Hepatocyte (in vitro differentiated cells): ENCODE results near the gene PPP1R3G. TPM values are rescaled to one million over a fixed set of nuclear protein-coding genes. Genes with fewer than 3 reads are reported as not detected.

Experiments used
- DNase-seq: peaks from one replicate; pipeline ENCODE4 v3.0.0-alpha.2; 2016; ENCODE audit warnings: low spot score
- H2AFZ ChIP-seq: fragments of 200-600 bp; sonication (generic); 2 replicates; pipeline ENCODE4 v1.6.0; 2016; ENCODE audit warnings: antibody characterized with exemption, mild to moderate bottlenecking
- H3K27ac ChIP-seq: fragments of 200-600 bp; sonication (generic); 2 replicates; pipeline ENCODE4 v1.5.1; 2016; ENCODE audit warnings: mild to moderate bottlenecking
- H3K27me3 ChIP-seq: fragments of 200-600 bp; sonication (generic); 2 replicates; pipeline ENCODE4 v1.6.1; 2016
- H3K36me3 ChIP-seq: fragments of 200-600 bp; sonication (generic); replicated peaks from 2 replicates; pipeline ENCODE4 v1.5.1; 2016; ENCODE audit warnings: low read depth; ENCODE audit not compliant: insufficient read depth
- H3K4me1 ChIP-seq: fragments of 200-600 bp; sonication (generic); 2 replicates; pipeline ENCODE4 v1.5.1; 2016; ENCODE audit warnings: mild to moderate bottlenecking, moderate library complexity; ENCODE audit not compliant: insufficient read depth
- H3K4me2 ChIP-seq: fragments of 200-600 bp; sonication (generic); 2 replicates; pipeline ENCODE4 v1.6.0; 2016
- H3K4me3 ChIP-seq: fragments of 200-600 bp; sonication (generic); 2 replicates; pipeline ENCODE4 v1.5.1; 2016; ENCODE audit warnings: mild to moderate bottlenecking
- H3K79me2 ChIP-seq: fragments of 200-600 bp; sonication (generic); 2 replicates; pipeline ENCODE4 v1.6.0; 2017; ENCODE audit warnings: mild to moderate bottlenecking
- H3K9me2 ChIP-seq: fragments of 200-600 bp; sonication (generic); replicated peaks from 2 replicates; pipeline ENCODE4 v1.6.0; 2017; ENCODE audit warnings: mild to moderate bottlenecking; ENCODE audit not compliant: insufficient read depth
- H3K9me3 ChIP-seq: fragments of 200-600 bp; sonication (generic); 2 replicates; pipeline ENCODE4 v1.5.1; 2016; ENCODE audit warnings: low read depth, mild to moderate bottlenecking
- H4K20me1 ChIP-seq: fragments of 200-600 bp; sonication (generic); 2 replicates; pipeline ENCODE4 v1.6.0; 2016; ENCODE audit warnings: mild to moderate bottlenecking; ENCODE audit not compliant: insufficient read depth, poor library complexity, severe bottlenecking
- EZH2 ChIP-seq: fragments of 200-600 bp; sonication (generic); IDR thresholded peaks from 2 replicates; pipeline ENCODE4 v1.6.1; 2016; ENCODE audit warnings: antibody characterized with exemption, mild to moderate bottlenecking, borderline replicate concordance
- EZH2phosphoT487 ChIP-seq: fragments of 200-600 bp; sonication (generic); IDR thresholded peaks from one replicate; pipeline ENCODE4 v1.6.1; 2018; ENCODE audit warnings: antibody characterized with exemption, mild to moderate bottlenecking, low read depth, moderate library complexity; ENCODE audit not compliant: unreplicated experiment, severe bottlenecking
- WGBS: methylation state at CpG from one replicate; pipeline ENCODE4 v1.1.6; 2016; ENCODE audit warnings: low lambda C conversion rate; ENCODE audit errors: missing lambda C conversion rate; 5-methylcytosine and 5-hydroxymethylcytosine counted together
- polyA plus RNA-seq: library from polyadenylated mRNA; unstranded; fragments of >200 nt; fragmentation: Nextera tagmentation; extraction: Ambion mirVana; gene quantifications from 2 replicates; pipeline ENCODE4 v1.2.1, GENCODE V29; 2016
- total RNA-seq: library from RNA; depleted of rRNA; stranded (reverse); fragments of >200 nt; gene quantifications from 2 replicates; pipeline ENCODE4 v1.2.3, GENCODE V29; 2014
- TF ChIP-seq, protein P1 (sequence below): fragments of 200-600 bp; sonication (generic); IDR thresholded peaks from 2 replicates; pipeline ENCODE4 v1.5.1; 2016; ENCODE audit warnings: antibody characterized with exemption, mild to moderate bottlenecking; ENCODE audit not compliant: poor library complexity

The PPP1R3G gene
- total and polyA plus RNA-seq, 2 experiments from 2014 or later: 0.47 to 0.82 TPM

DNA sequence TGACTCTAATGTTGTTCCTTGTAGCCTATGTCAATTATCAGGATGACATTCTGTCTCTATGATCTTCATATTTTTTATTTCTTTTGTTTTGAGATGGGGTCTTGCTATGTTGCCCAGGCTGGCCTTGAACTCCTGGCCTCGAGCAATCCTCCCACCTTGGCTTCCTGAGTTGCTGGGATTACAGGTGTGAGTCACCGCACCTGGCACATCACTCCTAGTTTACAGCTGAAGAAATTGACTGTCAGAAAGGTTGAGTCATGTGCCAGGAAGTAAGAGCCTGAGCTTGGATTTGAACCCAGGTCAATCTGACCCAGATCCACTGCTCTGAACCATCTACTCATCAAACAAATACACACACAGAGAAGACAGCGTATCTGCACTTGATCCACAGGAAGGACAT is 14.4 kb downstream of the PPP1R3G start:
- Histone ChIP-seq H3K4me2 (no peak overlapping the region), H3K79me2 (no peaks in the 10 kb centered on the region), H3K27ac (no peak overlapping the region), H3K9me3 (no peaks in the 10 kb centered on the region), H3K36me3 (no peaks in the 10 kb centered on the region), H2AFZ (no peak overlapping the region), H4K20me1 (no peaks in the 10 kb centered on the region), H3K4me1 (no peaks in the 10 kb centered on the region), H3K4me3 (no peak overlapping the region), H3K27me3 (no peaks in the 10 kb centered on the region), H3K9me2 (no peaks in the 10 kb centered on the region)
- TF ChIP-seq EZH2 (no peak), EZH2phosphoT487 (no peak)
- TF ChIP-seq, protein P1, sequence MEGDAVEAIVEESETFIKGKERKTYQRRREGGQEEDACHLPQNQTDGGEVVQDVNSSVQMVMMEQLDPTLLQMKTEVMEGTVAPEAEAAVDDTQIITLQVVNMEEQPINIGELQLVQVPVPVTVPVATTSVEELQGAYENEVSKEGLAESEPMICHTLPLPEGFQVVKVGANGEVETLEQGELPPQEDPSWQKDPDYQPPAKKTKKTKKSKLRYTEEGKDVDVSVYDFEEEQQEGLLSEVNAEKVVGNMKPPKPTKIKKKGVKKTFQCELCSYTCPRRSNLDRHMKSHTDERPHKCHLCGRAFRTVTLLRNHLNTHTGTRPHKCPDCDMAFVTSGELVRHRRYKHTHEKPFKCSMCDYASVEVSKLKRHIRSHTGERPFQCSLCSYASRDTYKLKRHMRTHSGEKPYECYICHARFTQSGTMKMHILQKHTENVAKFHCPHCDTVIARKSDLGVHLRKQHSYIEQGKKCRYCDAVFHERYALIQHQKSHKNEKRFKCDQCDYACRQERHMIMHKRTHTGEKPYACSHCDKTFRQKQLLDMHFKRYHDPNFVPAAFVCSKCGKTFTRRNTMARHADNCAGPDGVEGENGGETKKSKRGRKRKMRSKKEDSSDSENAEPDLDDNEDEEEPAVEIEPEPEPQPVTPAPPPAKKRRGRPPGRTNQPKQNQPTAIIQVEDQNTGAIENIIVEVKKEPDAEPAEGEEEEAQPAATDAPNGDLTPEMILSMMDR: no peak
- WGBS: 97% methylated on average over 3 of the region's 3 CpGs
- no peak for DNase-seq

DNA sequence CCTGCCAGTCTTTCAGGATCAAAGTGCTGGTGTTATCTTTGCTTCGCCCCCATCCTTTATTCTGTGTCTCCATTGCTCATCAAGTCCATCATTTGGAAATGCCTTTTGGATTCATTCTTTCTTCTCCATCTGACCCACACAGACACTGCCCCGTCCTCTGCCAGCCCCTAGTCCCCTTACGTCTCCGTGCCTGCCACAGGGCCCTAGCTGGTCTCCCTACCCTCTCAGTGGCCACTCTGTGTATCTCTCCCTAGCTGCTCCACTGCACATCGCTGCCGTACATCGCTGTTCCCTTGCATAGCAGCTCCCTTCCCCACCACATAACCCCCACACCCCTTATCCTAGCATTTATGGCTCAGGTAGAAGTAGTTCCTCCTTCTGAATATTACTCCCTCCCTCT is 15.7 kb downstream of the PPP1R3G start:
- no peaks in the 10 kb centered on the region for H3K79me2 ChIP-seq
- H3K27ac ChIP-seq: no peak overlapping the region
- no peak overlapping the region for H2AFZ ChIP-seq
- no peak overlapping the region for H3K4me2 ChIP-seq
- no peak for DNase-seq
- no peaks in the 10 kb centered on the region for H4K20me1 ChIP-seq
- H3K4me3 ChIP-seq: no peak overlapping the region
- TF ChIP-seq, protein P1: no peak
- TF ChIP-seq EZH2phosphoT487 (no peak), EZH2 (no peak)
- no peaks in the 10 kb centered on the region for H3K36me3 ChIP-seq
- WGBS: 95% methylated on average over 7 of the region's 7 CpGs
- H3K4me1 ChIP-seq: no peaks in the 10 kb centered on the region
- H3K27me3 ChIP-seq: no peaks in the 10 kb centered on the region
- H3K9me3 ChIP-seq: no peaks in the 10 kb centered on the region
- no peaks in the 10 kb centered on the region for H3K9me2 ChIP-seq

DNA sequence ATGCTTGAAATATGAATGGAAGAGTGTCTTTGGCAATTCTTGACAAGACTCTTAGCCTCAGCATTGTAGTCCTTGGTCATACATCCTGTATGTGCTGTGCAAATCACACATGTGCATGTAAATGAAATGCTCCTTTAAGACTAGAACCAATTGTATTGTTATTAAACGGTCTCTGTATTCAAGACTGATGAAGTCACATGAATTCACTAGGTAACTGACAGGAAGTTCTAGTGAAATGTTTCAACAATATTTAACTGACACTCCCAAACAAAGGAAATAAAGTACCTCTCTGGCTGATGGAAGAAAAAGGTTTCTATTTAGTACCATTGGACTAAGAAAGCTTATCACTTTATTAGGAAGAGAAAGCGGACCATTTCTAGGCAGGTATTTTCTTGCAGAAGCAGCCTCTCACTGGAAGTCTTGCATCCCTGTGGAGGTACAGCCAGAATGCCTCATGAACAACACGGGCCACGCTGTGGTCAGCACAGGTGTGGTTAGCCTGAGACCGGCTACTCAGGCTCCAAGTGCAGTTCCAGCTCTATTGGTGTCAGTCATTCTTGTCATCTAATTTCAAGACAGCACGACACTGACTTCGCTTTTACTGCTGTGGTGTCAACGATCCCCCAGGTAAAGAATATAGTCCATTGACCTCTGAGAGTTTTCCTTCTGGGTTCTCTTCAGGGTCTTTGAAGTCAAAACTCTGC is 17.3 kb downstream of the PPP1R3G start:
- no peak overlapping the region for H2AFZ ChIP-seq
- no peak overlapping the region for H3K4me3 ChIP-seq
- no peaks in the 10 kb centered on the region for H3K9me2 ChIP-seq
- no peaks in the 10 kb centered on the region for H3K36me3 ChIP-seq
- WGBS: 94% methylated on average over 8 of the region's 8 CpGs
- DNase-seq: no peak
- no peak overlapping the region for H3K4me2 ChIP-seq
- no peaks in the 10 kb centered on the region for H3K27me3 ChIP-seq
- H3K9me3 ChIP-seq: no peaks in the 10 kb centered on the region
- no peaks in the 10 kb centered on the region for H4K20me1 ChIP-seq
- TF ChIP-seq EZH2: no peak
- no peak for TF ChIP-seq EZH2phosphoT487
- TF ChIP-seq, protein P1: no peak
- no peak overlapping the region for H3K27ac ChIP-seq
- H3K4me1 ChIP-seq: no peaks in the 10 kb centered on the region
- no peaks in the 10 kb centered on the region for H3K79me2 ChIP-seq

DNA sequence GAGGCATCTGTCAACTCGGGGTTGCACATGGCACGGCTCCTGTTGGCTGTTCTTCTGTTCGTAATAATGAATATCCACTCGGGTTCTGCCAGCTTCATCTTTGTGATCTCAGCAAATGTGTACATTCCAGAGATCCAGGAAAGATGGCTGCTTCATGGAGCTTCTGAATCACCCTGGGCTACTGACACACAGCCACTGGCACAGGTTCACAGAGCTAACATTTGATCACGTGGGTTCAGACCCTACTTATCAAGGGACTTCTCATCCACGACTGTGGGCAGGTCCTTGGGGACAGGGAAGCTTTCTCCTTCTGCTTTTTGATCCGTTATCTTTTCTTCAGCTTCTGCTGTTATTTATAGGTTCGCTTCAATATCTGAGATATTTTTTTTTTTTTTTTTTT is 18.1 kb downstream of the PPP1R3G start:
- Histone ChIP-seq H3K9me2 (no peaks in the 10 kb centered on the region), H2AFZ (no peak overlapping the region), H3K27me3 (no peaks in the 10 kb centered on the region), H3K36me3 (no peaks in the 10 kb centered on the region), H4K20me1 (no peaks in the 10 kb centered on the region), H3K4me3 (no peak overlapping the region), H3K4me2 (no peak overlapping the region), H3K9me3 (no peaks in the 10 kb centered on the region), H3K4me1 (no peaks in the 10 kb centered on the region), H3K27ac (no peak overlapping the region), H3K79me2 (no peaks in the 10 kb centered on the region)
- no peak for DNase-seq
- 97% methylated on average over 8 of the region's 8 CpGs for WGBS
- no peak for TF ChIP-seq EZH2
- TF ChIP-seq, protein P1: no peak
- TF ChIP-seq EZH2phosphoT487: no peak
